GM06990 (cell line): ENCODE results near the gene AXIN1.

Source experiments
- DNase-seq: peaks from one replicate; pipeline ENCODE4 v3.0.0-alpha.2; 2011; ENCODE audit not compliant: insufficient read length; ENCODE audit errors: extremely low read depth
- H3K27me3 ChIP-seq: replicated peaks from 2 replicates; pipeline ENCODE4 v1.6.0; 2011; ENCODE audit warnings: low read length; ENCODE audit not compliant: control insufficient read depth, insufficient read depth
- H3K36me3 ChIP-seq: 2 replicates; pipeline ENCODE4 v1.5.1; 2011; ENCODE audit warnings: low read length; ENCODE audit not compliant: control insufficient read depth, insufficient read depth
- H3K4me3 ChIP-seq: replicated peaks from 2 replicates; pipeline ENCODE4 v1.5.1; 2011; ENCODE audit warnings: low read depth, mild to moderate bottlenecking, control low read depth, low read length
- TF ChIP-seq, protein P1 (sequence below): IDR thresholded peaks from 2 replicates; pipeline ENCODE4 v1.5.1; 2011; ENCODE audit warnings: low read length, control low read depth, mild to moderate bottlenecking, inconsistent platforms; ENCODE audit not compliant: insufficient read depth, poor library complexity, severe bottlenecking

AXIN1 gene

GRCh38 chr16:263944-264343, 88.6 kb downstream of the AXIN1 start:
- no peak for DNase-seq
- H3K27me3 ChIP-seq = no peaks in the 10 kb centered on the region
- TF ChIP-seq, protein P1, sequence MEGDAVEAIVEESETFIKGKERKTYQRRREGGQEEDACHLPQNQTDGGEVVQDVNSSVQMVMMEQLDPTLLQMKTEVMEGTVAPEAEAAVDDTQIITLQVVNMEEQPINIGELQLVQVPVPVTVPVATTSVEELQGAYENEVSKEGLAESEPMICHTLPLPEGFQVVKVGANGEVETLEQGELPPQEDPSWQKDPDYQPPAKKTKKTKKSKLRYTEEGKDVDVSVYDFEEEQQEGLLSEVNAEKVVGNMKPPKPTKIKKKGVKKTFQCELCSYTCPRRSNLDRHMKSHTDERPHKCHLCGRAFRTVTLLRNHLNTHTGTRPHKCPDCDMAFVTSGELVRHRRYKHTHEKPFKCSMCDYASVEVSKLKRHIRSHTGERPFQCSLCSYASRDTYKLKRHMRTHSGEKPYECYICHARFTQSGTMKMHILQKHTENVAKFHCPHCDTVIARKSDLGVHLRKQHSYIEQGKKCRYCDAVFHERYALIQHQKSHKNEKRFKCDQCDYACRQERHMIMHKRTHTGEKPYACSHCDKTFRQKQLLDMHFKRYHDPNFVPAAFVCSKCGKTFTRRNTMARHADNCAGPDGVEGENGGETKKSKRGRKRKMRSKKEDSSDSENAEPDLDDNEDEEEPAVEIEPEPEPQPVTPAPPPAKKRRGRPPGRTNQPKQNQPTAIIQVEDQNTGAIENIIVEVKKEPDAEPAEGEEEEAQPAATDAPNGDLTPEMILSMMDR = no peak
- H3K36me3 ChIP-seq = peaks cover 13% of the 10 kb centered on the region
- no peak overlapping the region for H3K4me3 ChIP-seq

GRCh38 chr16:263182-263774, 89.2 kb downstream of the AXIN1 start:
- peaks cover 13% of the 10 kb centered on the region for H3K36me3 ChIP-seq
- no peak overlapping the region for H3K4me3 ChIP-seq
- DNase-seq = no peak
- TF ChIP-seq, protein P1 = no peak
- no peaks in the 10 kb centered on the region for H3K27me3 ChIP-seq

GRCh38 chr16:262121-262745, 90.3 kb downstream of the AXIN1 start:
- Histone ChIP-seq H3K27me3 (no peaks in the 10 kb centered on the region), H3K4me3 (no peak overlapping the region), H3K36me3 (peaks cover 13% of the 10 kb centered on the region)
- TF ChIP-seq, protein P1 = no peak
- DNase-seq = no peak

- no peak overlapping the region for H3K4me3 ChIP-seq
- TF ChIP-seq, protein P1 = no peak
- DNase-seq = no peak
- no peaks in the 10 kb centered on the region for H3K27me3 ChIP-seq
- H3K36me3 ChIP-seq = peaks cover 13% of the 10 kb centered on the region
Observed at GRCh38 chr16:261031-261691, 91.4 kb downstream of the AXIN1 start.

- Histone ChIP-seq H3K36me3 (peaks cover 15% of the 10 kb centered on the region), H3K4me3 (no peak overlapping the region), H3K27me3 (no peaks in the 10 kb centered on the region)
- TF ChIP-seq, protein P1 = no peak
- no peak for DNase-seq
Observed at GRCh38 chr16:260326-260725, 92.2 kb downstream of the AXIN1 start.
